ENCODE data around the gene SLC22A23. TPM values are rescaled to one million over a fixed set of nuclear protein-coding genes. Genes with fewer than 3 reads are reported as not detected.
A peak's percentile ranks its signal among the peaks of the same experiment; 100 is the strongest.

Gene SLC22A23
- total RNA-seq, 4 donors from 2014 or later: 16.6 to 21.8 (median 17.6) TPM

DNA sequence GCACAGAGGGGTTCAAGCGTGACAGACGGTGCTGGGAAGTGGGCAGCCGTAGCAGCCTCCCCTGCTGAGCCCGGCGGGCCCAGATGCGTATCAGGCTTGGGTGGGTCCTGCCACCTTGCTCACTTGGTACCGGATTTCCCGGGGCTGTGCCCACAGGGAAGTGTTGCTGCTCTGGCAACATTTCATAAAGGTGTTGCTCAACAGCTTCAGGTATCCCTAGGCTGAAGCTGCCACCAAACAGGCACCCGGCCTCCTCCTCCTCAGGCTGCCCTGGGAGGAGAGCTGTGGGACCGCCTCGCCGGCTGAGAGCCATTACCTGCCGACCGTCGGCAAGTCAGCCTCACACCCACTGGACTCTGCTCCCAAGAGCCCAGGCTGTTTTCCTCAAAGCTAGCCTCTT, 186.6 kb downstream of the SLC22A23 start:
- Histone ChIP-seq H3K4me1 (peaks cover 0 to 8% of the 10 kb centered on the region in 2 donors), H3K27me3 (no peaks in the 10 kb centered on the region), H3K9me3 (no peaks in the 10 kb centered on the region), H3K36me3 (peaks cover 6 to 20% of the 10 kb centered on the region in 2 donors), H3K27ac (no peak overlapping the region), H3K4me3 (replicated peaks in 1 of 3) (no peak overlapping the region)
- intact Hi-C loops (cut with DNase I): loop anchor here (10.0 kb wide), 1 partner anchor 725 kb away; no protein-coding TSS in a partner anchor
- no peak for DNase-seq
- TF ChIP-seq CTCF (IDR thresholded peaks at IDR 0.05): no peak
- TF ChIP-seq POLR2A (IDR thresholded peaks at IDR 0.05): no peak
- WGBS, 2 donors: 81 to 86% methylated on average over 14 to 15 of the region's 15 CpGs

GRCh38 chr6:3269281-3269975, 187.4 kb downstream of the SLC22A23 start:
- H3K36me3 ChIP-seq: peaks cover 6 to 20% of the 10 kb centered on the region in 2 donors
- WGBS, 2 donors: 83 to 86% methylated on average over 25 to 27 of the region's 27 CpGs

DNA sequence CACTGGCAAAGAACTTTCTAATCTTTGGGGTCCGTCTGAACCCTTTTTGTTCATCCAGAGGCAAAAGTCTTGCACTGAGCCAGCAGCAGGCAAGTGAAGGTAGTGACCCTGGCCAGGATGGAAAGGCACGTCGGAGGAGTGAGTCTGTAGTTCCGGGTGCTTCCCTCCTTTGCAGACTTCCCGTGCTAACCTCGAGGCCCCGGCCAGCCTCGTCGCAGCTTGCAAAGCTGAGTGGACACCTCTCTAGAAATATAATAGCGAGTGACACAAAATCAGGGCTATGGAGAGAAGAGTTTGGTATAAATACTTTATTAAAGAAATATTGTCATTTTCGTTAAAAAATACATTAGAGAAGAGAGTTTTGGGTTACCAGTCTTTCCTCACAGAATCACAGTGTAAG, 188.2 kb downstream of the SLC22A23 start:
- Histone ChIP-seq H3K27ac (no peak overlapping the region), H3K4me3 (replicated peaks in 1 of 3) (no peak overlapping the region), H3K9me3 (no peaks in the 10 kb centered on the region), H3K36me3 (peaks cover 13 to 20% of the 10 kb centered on the region in 2 donors), H3K27me3 (no peaks in the 10 kb centered on the region), H3K4me1 (peaks cover 0 to 8% of the 10 kb centered on the region in 2 donors)
- WGBS, 2 donors: 92 to 93% methylated on average over 11 of the region's 11 CpGs
- no peak for TF ChIP-seq POLR2A (IDR thresholded peaks at IDR 0.05)
- DNase-seq: no peak
- intact Hi-C loops (cut with DNase I): no loop called here

More at GRCh38 chr6:3269281-3269975, 187.4 kb downstream of the SLC22A23 start:
- H3K4me3 ChIP-seq (replicated peaks in 1 of 3): no peak overlapping the region
- no peak for DNase-seq
- intact Hi-C loops (cut with DNase I): no loop called here
- no peaks in the 10 kb centered on the region for H3K27me3 ChIP-seq
- TF ChIP-seq POLR2A (IDR thresholded peaks at IDR 0.05) (no peak), CTCF (IDR thresholded peaks at IDR 0.05) (no peak)
- H3K4me1 ChIP-seq: peaks cover 0 to 8% of the 10 kb centered on the region in 2 donors
- H3K9me3 ChIP-seq: no peaks in the 10 kb centered on the region
- no peak overlapping the region for H3K27ac ChIP-seq

DNA sequence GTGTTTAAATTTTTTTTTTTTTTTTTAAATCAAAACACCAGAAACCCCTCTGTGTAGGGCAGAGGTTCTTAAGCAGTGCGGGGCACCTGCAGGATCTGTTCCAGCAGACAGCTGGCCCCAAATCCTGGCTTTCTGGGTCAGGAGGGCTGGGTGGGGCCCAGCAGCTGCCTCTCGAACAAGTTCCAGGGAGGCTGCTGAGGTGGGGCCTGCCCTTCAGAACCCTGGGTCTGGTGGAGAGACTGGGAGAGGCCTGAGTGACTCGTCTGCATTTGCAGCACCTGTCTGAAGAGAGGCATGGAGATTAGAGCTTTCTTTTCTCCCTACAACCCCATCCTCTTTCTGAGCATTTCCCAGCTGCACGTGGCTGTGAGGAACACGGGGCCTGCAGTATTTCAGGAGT, 189.7 kb downstream of the SLC22A23 start:
- Histone ChIP-seq H3K27ac (no peak overlapping the region), H3K9me3 (no peaks in the 10 kb centered on the region), H3K4me1 (peaks cover 0 to 8% of the 10 kb centered on the region in 2 donors), H3K27me3 (no peaks in the 10 kb centered on the region), H3K4me3 (replicated peaks in 1 of 3) (no peak overlapping the region), H3K36me3 (peaks cover 11 to 14% of the 10 kb centered on the region in 2 donors)
- 39 to 46% methylated on average over 5 of the region's 5 CpGs for WGBS, 2 donors
- peak; percentile 43 to 66 for DNase-seq
- intact Hi-C loops (cut with DNase I): no loop called here
- TF ChIP-seq POLR2A (IDR thresholded peaks at IDR 0.05) (no peak), CTCF (IDR thresholded peaks at IDR 0.05) (no peak)

DNA sequence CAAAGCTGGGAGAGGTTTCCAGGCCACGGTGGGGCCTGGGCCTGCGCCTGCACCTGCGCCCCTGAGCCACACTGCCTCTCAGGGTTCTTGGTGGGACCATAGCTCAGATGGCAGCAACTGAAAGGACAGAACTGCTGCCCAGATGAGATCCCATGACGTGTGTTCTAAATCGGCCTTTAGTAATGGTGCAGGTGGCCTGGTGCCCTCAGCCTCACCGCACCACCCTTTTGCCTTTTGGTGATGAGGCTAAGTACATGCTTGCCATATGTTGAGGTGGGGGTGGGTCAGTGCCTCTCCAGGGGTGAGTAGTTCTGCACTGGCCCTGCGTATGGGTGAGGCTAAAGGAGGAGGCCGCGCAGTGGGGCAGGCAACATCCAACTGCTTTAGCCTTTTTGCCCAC, 190.7 kb downstream of the SLC22A23 start:
- WGBS, 2 donors: 55 to 60% methylated on average over 8 of the region's 9 CpGs
- Histone ChIP-seq H3K4me1 (peaks cover 9 to 18% of the 10 kb centered on the region in 2 donors), H3K36me3 (peaks cover 7 to 14% of the 10 kb centered on the region in 2 donors), H3K9me3 (no peaks in the 10 kb centered on the region), H3K27ac (no peak overlapping the region), H3K4me3 (replicated peaks in 1 of 3) (no peak overlapping the region), H3K27me3 (no peaks in the 10 kb centered on the region)
- intact Hi-C loops (cut with DNase I): no loop called here
- TF ChIP-seq POLR2A (IDR thresholded peaks at IDR 0.05): no peak
- DNase-seq: no peak

- WGBS, 2 donors: 71 to 72% methylated on average over 9 of the region's 9 CpGs
- Histone ChIP-seq H3K9me3 (no peaks in the 10 kb centered on the region), H3K27me3 (no peaks in the 10 kb centered on the region), H3K27ac (no peak overlapping the region), H3K36me3 (peaks cover 7 to 14% of the 10 kb centered on the region in 2 donors), H3K4me1 (peaks cover 14 to 23% of the 10 kb centered on the region in 2 donors), H3K4me3 (replicated peaks in 1 of 3) (no peak overlapping the region)
- intact Hi-C loops (cut with DNase I): no loop called here
- TF ChIP-seq CTCF (IDR thresholded peaks at IDR 0.05) (no peak), POLR2A (IDR thresholded peaks at IDR 0.05) (no peak)
- DNase-seq: no peak
Observed at GRCh38 chr6:3265671-3266070, 191.2 kb downstream of the SLC22A23 start.
